Uterus (tissue), 4 donors: ENCODE measurements around the gene FAM114A1. TPM values are rescaled to one million over a fixed set of nuclear protein-coding genes. Genes with fewer than 3 reads are reported as not detected.

Experiments used
- DNase-seq, 2 donors: peaks; one replicate each; pipeline ENCODE4 v3.0.0-alpha.2; 2019 to 2020
- H3K27ac ChIP-seq, 2 donors: fragments of 200-600 bp; sonication (generic); 1 replicate in 1 of 2; 2 replicates in 1 of 2; pipeline ENCODE4 v1.5.1; 2016 to 2018
- H3K27me3 ChIP-seq, 2 donors: fragments of 200-600 bp; sonication (generic); one replicate each; pipeline ENCODE4 v1.5.1; 2018 to 2019; ENCODE audit warnings: control low read depth in 1 of 2
- H3K36me3 ChIP-seq, 2 donors: fragments of 200-600 bp; sonication (generic); one replicate each; pipeline ENCODE4 v1.5.1; 2019; ENCODE audit warnings: control low read depth in 1 of 2
- H3K4me1 ChIP-seq, 2 donors: fragments of 200-600 bp; sonication (generic); one replicate each; pipeline ENCODE4 v1.5.1; 2018 to 2019; ENCODE audit warnings: control low read depth in 1 of 2
- H3K4me3 ChIP-seq, 2 donors: fragments of 200-600 bp; sonication (generic); 1 replicate in 1 of 2; 2 replicates in 1 of 2; pipeline ENCODE4 v1.5.1; 2018 to 2019; ENCODE audit warnings: mild to moderate bottlenecking in 1 of 2
- H3K9me3 ChIP-seq, 2 donors: fragments of 200-600 bp; sonication (generic); one replicate each; pipeline ENCODE4 v1.5.1; 2019; ENCODE audit warnings: control low read depth in 1 of 2
- POLR2A ChIP-seq, 2 donors: fragments of 450-650 bp; IDR thresholded peaks; one replicate each; pipeline ENCODE4 v1.6.1; 2016; ENCODE audit warnings: antibody characterized with exemption in 2 of 2, mild to moderate bottlenecking in 1 of 2, moderate library complexity in 1 of 2
- intact Hi-C: fragments of 100-400 bp; cut with DNase I; formaldehyde crosslinking; loops from one replicate; pipeline ENCODE4 v1.15.1; 2023; ENCODE audit warnings: low total_unique reads
- total RNA-seq, 4 donors: library from RNA; depleted of rRNA in 3 of 4; stranded (reverse); fragments of >200 nt in 3 of 4; gene quantifications; one replicate each; pipeline versions ENCODE4 v1.1.0 to v1.2.4, GENCODE V29; 2014 to 2023
- TF ChIP-seq, protein P1 (sequence below), 4 experiments: fragments of 200-600 bp in 2 of 4; fragments of 450-650 bp in 2 of 4; sonication (generic) in 2 of 4; IDR thresholded peaks; one replicate each; pipeline ENCODE4 v1.5.1; 2016 to 2019; ENCODE audit warnings: antibody characterized with exemption in 4 of 4, mild to moderate bottlenecking in 2 of 4, moderate library complexity in 1 of 4
- donor health status: DM: yes; HTN: yes; CAD: no.

The FAM114A1 gene
- total RNA-seq, 4 donors from 2014 or later, result 41.2 to 273 (median 52.7) TPM

DNA sequence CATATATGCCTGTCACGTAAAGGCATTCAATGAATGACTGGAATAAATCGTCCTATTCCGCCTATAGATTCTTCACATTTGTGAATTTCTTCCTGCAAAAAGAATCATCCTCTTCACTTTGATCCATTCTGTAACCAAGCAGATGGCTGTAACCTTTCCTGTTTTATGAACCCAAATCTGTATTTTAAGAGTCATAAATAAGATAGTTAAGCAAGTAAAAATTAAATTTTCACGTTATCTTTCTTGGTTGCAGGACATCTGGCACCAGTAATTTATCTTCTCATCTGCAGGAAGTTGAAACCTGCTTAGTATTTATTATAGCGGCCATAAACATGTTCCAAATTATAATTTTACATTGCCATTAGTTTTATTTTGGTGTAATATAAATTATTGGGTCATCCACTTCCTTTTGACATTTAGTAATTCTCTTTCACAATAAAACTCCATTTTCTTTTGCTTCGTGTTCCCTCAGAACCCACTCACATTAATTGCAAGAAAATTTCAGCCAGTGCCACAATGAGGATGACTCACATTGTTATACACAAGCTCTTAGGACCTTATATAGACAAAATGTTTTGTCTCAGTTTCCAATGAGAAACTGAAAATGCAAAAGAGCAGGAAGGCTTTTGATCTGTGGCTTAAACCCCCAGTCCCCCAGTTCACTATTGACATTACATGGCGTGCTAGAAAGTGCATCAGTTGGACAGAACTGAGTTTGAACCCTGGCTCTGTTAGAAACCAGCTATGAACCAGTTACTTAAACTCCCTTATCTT is 113.5 kb downstream of the FAM114A1 start:
- H3K4me1 ChIP-seq, result no peaks in the 10 kb centered on the region
- H3K9me3 ChIP-seq, result no peaks in the 10 kb centered on the region
- H3K36me3 ChIP-seq, result no peaks in the 10 kb centered on the region
- intact Hi-C loops, result no loop called here
- no peak for DNase-seq
- no peaks in the 10 kb centered on the region for H3K27me3 ChIP-seq
- TF ChIP-seq POLR2A (IDR thresholded peaks at IDR 0.05), result no peak
- TF ChIP-seq, protein P1, sequence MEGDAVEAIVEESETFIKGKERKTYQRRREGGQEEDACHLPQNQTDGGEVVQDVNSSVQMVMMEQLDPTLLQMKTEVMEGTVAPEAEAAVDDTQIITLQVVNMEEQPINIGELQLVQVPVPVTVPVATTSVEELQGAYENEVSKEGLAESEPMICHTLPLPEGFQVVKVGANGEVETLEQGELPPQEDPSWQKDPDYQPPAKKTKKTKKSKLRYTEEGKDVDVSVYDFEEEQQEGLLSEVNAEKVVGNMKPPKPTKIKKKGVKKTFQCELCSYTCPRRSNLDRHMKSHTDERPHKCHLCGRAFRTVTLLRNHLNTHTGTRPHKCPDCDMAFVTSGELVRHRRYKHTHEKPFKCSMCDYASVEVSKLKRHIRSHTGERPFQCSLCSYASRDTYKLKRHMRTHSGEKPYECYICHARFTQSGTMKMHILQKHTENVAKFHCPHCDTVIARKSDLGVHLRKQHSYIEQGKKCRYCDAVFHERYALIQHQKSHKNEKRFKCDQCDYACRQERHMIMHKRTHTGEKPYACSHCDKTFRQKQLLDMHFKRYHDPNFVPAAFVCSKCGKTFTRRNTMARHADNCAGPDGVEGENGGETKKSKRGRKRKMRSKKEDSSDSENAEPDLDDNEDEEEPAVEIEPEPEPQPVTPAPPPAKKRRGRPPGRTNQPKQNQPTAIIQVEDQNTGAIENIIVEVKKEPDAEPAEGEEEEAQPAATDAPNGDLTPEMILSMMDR (IDR thresholded peaks at IDR 0.05), result no peak
- no peak overlapping the region for H3K4me3 ChIP-seq
- H3K27ac ChIP-seq, result no peak overlapping the region

DNA sequence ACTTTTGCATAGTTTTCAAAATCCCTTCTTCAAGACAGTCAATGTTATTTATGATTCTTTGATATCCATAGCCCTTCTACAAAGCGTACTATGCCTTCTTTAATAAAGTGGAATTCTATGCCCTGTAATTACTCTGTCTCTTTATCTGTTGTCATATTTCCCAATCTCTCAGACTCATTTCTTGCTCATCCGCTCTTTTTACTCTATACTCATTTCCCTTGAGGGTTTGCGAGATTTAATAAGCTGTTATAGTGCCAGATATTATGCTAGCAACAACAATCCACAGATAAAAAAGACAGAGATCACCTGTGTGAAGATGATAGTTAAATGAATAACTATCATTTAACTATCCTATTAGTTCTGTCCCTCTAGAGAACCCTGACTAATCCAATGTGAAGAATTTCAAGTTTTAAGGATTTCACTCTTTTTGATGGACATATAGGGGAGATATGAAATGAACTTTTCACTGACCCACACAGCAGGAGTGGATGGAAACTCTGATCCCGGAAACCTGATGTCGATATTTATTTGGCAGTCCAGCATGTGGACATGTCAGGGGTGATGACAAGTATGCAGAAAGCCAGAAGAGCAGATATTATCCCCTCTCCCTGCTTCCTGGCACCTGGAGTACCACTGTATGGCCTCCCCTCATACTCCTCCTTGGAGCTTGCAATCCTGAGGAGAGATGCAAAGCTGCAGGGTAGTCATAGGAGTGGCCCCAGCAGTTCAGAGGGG is 114.9 kb downstream of the FAM114A1 start:
- Histone ChIP-seq H3K4me3 (no peak overlapping the region), H3K4me1 (no peaks in the 10 kb centered on the region), H3K27ac (no peak overlapping the region), H3K36me3 (no peaks in the 10 kb centered on the region), H3K27me3 (no peaks in the 10 kb centered on the region), H3K9me3 (no peaks in the 10 kb centered on the region)
- TF ChIP-seq, protein P1 (IDR thresholded peaks at IDR 0.05), result no peak
- TF ChIP-seq POLR2A (IDR thresholded peaks at IDR 0.05), result no peak
- DNase-seq, result no peak
- intact Hi-C loops, result no loop called here

DNA sequence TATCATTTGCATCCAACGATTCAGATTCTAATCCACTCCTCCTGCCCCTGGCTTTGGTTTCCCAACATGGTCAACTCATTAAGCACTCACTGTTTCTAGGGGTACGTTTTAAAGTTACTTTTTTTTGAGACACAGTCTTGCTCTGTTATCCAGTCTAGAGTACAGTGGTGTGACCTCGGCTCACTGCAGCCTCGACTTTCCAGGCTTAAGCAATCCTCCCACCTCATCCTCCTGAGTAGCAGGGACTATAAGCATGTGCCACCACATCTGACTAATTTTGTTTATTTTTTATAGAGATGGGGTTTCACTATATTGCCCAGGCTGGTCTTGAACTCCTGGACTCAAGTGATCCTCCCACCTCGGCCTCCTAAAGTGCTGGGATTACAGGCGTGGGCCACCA is 115.7 kb downstream of the FAM114A1 start:
- intact Hi-C loops, result no loop called here
- no peaks in the 10 kb centered on the region for H3K4me1 ChIP-seq
- no peak for DNase-seq
- no peaks in the 10 kb centered on the region for H3K9me3 ChIP-seq
- no peaks in the 10 kb centered on the region for H3K27me3 ChIP-seq
- TF ChIP-seq, protein P1 (IDR thresholded peaks at IDR 0.05), result no peak
- no peak for TF ChIP-seq POLR2A (IDR thresholded peaks at IDR 0.05)
- H3K27ac ChIP-seq, result no peak overlapping the region
- H3K4me3 ChIP-seq, result no peak overlapping the region
- H3K36me3 ChIP-seq, result no peaks in the 10 kb centered on the region

DNA sequence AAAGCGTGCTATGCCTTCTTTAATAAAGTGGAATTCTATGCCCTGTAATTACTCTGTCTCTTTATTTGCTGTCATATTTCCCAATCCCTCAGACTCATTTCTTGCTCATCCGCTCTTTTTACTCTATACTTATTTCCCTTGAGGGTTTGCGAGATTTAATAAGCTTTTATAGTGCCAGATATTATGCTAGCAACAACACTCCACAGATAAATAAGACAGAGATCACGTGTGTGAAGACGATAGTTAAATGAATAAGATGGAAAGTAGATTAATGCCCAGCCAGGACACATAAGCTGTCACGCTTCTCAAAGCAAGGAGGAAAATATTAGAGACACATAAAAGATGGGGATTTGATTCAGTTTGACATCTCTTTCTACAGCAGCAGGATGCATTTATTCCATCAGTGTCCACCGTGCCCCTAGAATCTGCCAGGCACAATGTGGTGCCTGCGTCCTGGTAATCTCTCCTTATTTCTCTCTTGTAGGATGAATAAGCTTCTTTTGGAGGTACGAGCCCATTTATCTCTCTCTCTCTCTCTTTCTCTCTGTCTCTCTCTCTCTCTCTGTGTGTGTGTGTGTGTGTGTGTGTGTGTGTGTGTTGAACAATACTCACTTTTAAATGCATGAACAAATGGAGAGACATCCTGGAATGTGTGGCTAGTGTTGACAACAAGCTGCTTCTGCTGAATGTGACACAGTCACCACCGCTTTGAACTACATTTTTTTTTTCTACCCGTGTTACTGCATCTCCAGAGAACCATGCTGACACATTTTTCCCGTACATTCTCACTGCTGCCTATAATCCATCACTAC is 116.4 kb downstream of the FAM114A1 start:
- H3K27me3 ChIP-seq, result no peaks in the 10 kb centered on the region
- intact Hi-C loops, result no loop called here
- TF ChIP-seq, protein P1 (IDR thresholded peaks at IDR 0.05), result no peak
- TF ChIP-seq POLR2A (IDR thresholded peaks at IDR 0.05), result no peak
- H3K36me3 ChIP-seq, result no peaks in the 10 kb centered on the region
- DNase-seq, result no peak
- no peaks in the 10 kb centered on the region for H3K9me3 ChIP-seq
- H3K27ac ChIP-seq, result no peak overlapping the region
- H3K4me1 ChIP-seq, result no peaks in the 10 kb centered on the region
- no peak overlapping the region for H3K4me3 ChIP-seq
